Ishikawa (cell line): ENCODE results near the gene CBX8.

Experiments
- CREB1 ChIP-seq: IDR thresholded peaks from 2 replicates; pipeline ENCODE4 v1.6.1; 2012; ENCODE audit warnings: low read depth
- EGR1 ChIP-seq: IDR thresholded peaks from 2 replicates; pipeline ENCODE4 v1.6.1; 2012
- EP300 ChIP-seq: IDR thresholded peaks from 2 replicates; pipeline ENCODE4 v1.6.1; 2012; ENCODE audit warnings: borderline replicate concordance
- RAD21 ChIP-seq: IDR thresholded peaks from 2 replicates; pipeline ENCODE4 v1.6.1; 2012; ENCODE audit warnings: low read depth
- REST ChIP-seq: IDR thresholded peaks from 2 replicates; pipeline ENCODE4 v1.6.1; 2012; ENCODE audit warnings: low read depth, mild to moderate bottlenecking
- TAF1 ChIP-seq: IDR thresholded peaks from 2 replicates; pipeline ENCODE4 v1.6.1; 2012; ENCODE audit warnings: low read depth, mild to moderate bottlenecking
- YY1 ChIP-seq: IDR thresholded peaks from 2 replicates; pipeline ENCODE4 v1.6.1; 2012; ENCODE audit warnings: low read depth

DNA sequence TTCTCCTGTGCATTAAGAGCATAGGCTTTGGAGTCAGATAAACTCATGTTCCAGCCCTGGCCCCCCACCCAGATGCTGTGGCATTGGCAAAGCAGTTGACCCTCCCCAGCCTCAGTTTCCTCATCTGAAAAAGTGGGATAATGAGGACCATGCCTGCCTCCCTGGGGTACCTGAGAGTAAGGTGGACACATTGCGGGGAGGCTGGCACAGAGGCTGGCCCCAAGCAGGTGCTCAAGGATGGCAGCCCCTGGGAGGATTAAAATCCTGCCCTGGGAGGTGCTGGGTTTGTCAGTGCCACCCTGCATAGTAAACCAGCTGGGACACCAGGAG lies 54.3 kb downstream of the CBX8 start:
- TF ChIP-seq REST (no peak), CREB1 (no peak), YY1 (no peak), EGR1 (no peak), EP300 (no peak), RAD21 (no peak), TAF1 (no peak)
